Measurements from ENCODE around the gene KANSL1. TPM values are rescaled to one million over a fixed set of nuclear protein-coding genes. Genes with fewer than 3 reads are reported as not detected.
"Not testable (repeated sequence)": the region's sequence is repeated elsewhere in the genome, so short reads cannot be mapped to it uniquely, and the experiment has no call there.

The KANSL1 gene
- total and polyA plus RNA-seq, 7 donors: 9.7 to 130 (median 70.7) TPM

DNA sequence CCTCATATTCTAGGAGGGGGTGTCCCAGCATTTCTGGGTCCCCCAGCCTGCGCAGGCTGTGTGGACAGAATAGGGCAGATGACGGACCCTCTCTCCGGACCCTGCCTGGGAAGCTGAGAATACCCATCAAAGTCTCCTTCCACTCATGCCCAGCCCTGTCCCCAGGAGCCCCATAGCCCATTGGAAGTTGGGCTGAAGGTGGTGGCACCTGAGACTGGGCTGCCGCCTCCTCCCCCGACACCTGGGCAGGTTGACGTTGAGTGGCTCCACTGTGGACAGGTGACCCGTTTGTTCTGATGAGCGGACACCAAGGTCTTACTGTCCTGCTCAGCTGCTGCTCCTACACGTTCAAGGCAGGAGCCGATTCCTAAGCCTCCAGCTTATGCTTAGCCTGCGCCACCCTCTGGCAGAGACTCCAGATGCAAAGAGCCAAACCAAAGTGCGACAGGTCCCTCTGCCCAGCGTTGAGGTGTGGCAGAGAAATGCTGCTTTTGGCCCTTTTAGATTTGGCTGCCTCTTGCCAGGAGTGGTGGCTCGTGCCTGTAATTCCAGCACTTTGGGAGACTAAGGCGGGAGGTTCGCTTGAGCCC is 182.5 kb downstream of the KANSL1 start:
- intact Hi-C loops (cut with DNase I): no loop called here
- TF ChIP-seq POLR2AphosphoS5 (IDR thresholded peaks at IDR 0.05) (no peak), POLR2A (IDR thresholded peaks at IDR 0.05) (no peak), EP300 (IDR thresholded peaks at IDR 0.05) (no peak), CTCF (IDR thresholded peaks at IDR 0.05) (no peak)
- no peaks in the 10 kb centered on the region for H3K36me3 ChIP-seq
- H3K27me3 ChIP-seq: no peaks in the 10 kb centered on the region
- WGBS, 2 donors: 82 to 87% methylated on average over 16 of the region's 16 CpGs
- H3K4me1 ChIP-seq: no peaks in the 10 kb centered on the region
- no peak overlapping the region for H3K4me3 ChIP-seq
- no peak overlapping the region for H3K27ac ChIP-seq
- no peaks in the 10 kb centered on the region for H3K9me3 ChIP-seq
- DNase-seq: no peak

DNA sequence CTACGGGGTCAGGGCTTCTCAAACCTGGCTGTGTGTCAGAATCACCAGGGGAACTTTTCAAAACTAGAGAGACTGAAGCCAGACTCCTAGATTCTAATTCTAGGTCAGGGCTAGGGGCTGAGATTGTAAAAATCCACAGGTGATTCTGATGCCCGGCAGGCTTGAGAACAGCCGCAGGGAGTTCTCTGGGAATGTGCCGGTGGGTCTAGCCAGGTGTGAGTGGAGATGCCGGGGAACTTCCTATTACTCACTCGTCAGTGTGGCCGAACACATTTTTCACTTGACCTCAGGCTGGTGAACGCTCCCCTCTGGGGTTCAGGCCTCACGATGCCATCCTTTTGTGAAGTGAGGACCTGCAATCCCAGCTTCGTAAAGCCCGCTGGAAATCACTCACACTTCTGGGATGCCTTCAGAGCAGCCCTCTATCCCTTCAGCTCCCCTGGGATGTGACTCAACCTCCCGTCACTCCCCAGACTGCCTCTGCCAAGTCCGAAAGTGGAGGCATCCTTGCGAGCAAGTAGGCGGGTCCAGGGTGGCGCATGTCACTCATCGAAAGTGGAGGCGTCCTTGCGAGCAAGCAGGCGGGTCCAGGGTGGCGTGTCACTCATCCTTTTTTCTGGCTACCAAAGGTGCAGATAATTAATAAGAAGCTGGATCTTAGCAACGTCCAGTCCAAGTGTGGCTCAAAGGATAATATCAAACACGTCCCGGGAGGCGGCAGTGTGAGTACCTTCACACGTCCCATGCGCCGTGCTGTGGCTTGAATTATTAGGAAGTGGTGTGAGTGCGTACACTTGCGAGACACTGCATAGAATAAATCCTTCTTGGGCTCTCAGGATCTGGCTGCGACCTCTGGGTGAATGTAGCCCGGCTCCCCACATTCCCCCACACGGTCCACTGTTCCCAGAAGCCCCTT is 183.3 kb downstream of the KANSL1 start:
- TF ChIP-seq EP300 (IDR thresholded peaks at IDR 0.05) (no peak), POLR2AphosphoS5 (IDR thresholded peaks at IDR 0.05) (no peak), CTCF (IDR thresholded peaks at IDR 0.05) (no peak), POLR2A (IDR thresholded peaks at IDR 0.05) (no peak)
- H3K9me3 ChIP-seq: no peaks in the 10 kb centered on the region
- 87 to 88% methylated on average over 33 of the region's 33 CpGs for WGBS, 2 donors
- no peak overlapping the region for H3K27ac ChIP-seq
- H3K36me3 ChIP-seq: no peaks in the 10 kb centered on the region
- no peaks in the 10 kb centered on the region for H3K27me3 ChIP-seq
- no peaks in the 10 kb centered on the region for H3K4me1 ChIP-seq
- no peak for DNase-seq
- no peak overlapping the region for H3K4me3 ChIP-seq
- intact Hi-C loops (cut with DNase I): loop anchor here (10.0 kb wide), 1 partner anchor 275 kb away; no protein-coding TSS in a partner anchor

- intact Hi-C loops (cut with DNase I): loop anchor here (10.0 kb wide), 1 partner anchor 276 kb away; no protein-coding TSS in a partner anchor
- H3K27ac ChIP-seq: no peak overlapping the region
- WGBS, 2 donors: 91 to 94% methylated on average over 9 of the region's 9 CpGs
These were observed 184.6 kb downstream of the KANSL1 start for GRCh38 chr17:46008591-46008990.

GRCh38 chr17:46007461-46007965 is 185.7 kb downstream of the KANSL1 start:
- Histone ChIP-seq H3K36me3 (no peaks in the 10 kb centered on the region), H3K4me3 (no peak overlapping the region), H3K9me3 (no peaks in the 10 kb centered on the region), H3K27ac (no peak overlapping the region), H3K27me3 (no peaks in the 10 kb centered on the region), H3K4me1 (peaks cover 0 to 19% (median 8%) of the 10 kb centered on the region in 4 donors)
- intact Hi-C loops (cut with DNase I): loop anchor here (10.0 kb wide), 1 partner anchor 277 kb away; no protein-coding TSS in a partner anchor
- DNase-seq: no peak
- TF ChIP-seq EP300 (IDR thresholded peaks at IDR 0.05): no peak
- TF ChIP-seq POLR2AphosphoS5 (IDR thresholded peaks at IDR 0.05): no peak
- WGBS, 2 donors: 85 to 87% methylated on average over 2 of the region's 2 CpGs

More at GRCh38 chr17:46008591-46008990, 184.6 kb downstream of the KANSL1 start:
- Histone ChIP-seq H3K4me1 (peaks cover 0 to 9% (median 3%) of the 10 kb centered on the region in 4 donors), H3K9me3 (no peaks in the 10 kb centered on the region), H3K36me3 (no peaks in the 10 kb centered on the region), H3K4me3 (no peak overlapping the region), H3K27me3 (no peaks in the 10 kb centered on the region)
- no peak for TF ChIP-seq POLR2A (IDR thresholded peaks at IDR 0.05)
- TF ChIP-seq CTCF (IDR thresholded peaks at IDR 0.05): no peak
- TF ChIP-seq EP300 (IDR thresholded peaks at IDR 0.05): no peak
- no peak for TF ChIP-seq POLR2AphosphoS5 (IDR thresholded peaks at IDR 0.05)
- DNase-seq: no peak

DNA sequence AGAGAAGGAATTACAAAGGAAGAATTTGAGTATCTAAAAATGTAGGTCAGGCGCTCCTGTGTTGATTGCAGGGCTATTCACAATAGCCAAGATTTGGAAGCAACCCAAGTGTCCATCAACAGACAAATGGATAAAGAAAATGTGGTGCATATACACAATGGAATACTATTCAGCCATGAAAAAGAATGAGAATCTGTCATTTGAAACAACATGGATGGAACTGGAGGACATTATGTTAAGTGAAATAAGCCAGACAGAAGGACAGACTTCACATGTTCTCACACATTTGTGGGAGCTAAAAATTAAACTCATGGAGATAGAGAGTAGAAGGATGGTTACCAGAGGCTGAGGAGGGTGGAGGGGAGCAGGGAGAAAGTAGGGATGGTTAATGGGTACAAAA is 187.1 kb downstream of the KANSL1 start:
- not testable (repeated sequence) for H3K36me3 ChIP-seq, H3K9me3 ChIP-seq, H3K4me3 ChIP-seq, DNase-seq, H3K27ac ChIP-seq, H3K27me3 ChIP-seq
- intact Hi-C loops (cut with DNase I): loop anchor here (10.0 kb wide), 1 partner anchor 279 kb away; no protein-coding TSS in a partner anchor
- H3K4me1 ChIP-seq: peaks cover 0 to 19% (median 8%) of the 10 kb centered on the region in 4 donors
- 87 to 97% methylated on average over 1 of the region's 1 CpG for WGBS, 2 donors
